ENCODE data around the gene KCNB1.

DNA sequence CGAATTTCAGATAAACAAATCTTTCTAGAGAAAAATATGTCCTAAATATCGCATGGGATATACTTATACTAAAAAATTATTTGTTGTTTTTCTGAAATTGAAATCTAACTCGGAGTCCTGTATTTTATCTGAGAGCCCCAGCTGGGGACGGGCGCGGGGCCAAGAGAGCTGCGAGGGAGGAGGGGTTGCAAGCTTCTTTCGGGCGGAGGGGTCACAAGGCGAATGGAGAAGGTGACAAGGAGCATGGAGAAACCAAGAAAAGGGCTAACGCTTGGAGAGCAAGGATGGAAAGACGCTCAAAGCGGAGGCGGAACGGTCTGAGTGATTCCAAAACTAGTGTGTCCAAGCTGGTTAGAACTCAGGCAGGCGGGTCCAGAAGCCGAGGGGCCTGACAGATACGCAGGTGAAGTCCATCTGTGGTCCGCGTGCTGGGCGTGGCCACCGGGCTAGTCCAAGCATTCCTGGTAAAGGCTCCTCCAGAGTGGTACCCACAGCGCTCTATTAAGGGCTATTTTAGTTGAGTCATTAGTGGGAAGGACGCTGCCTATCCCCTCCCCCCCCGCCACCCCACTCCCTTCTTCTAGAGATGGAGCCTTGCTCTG lies 163.2 kb downstream of the KCNB1 start:
- TF ChIP-seq, protein P1, sequence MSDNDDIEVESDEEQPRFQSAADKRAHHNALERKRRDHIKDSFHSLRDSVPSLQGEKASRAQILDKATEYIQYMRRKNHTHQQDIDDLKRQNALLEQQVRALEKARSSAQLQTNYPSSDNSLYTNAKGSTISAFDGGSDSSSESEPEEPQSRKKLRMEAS (IDR thresholded peaks at IDR 0.05): no peak
- no peak for TF ChIP-seq RXRA (IDR thresholded peaks at IDR 0.05)
- TF ChIP-seq, protein P2, sequence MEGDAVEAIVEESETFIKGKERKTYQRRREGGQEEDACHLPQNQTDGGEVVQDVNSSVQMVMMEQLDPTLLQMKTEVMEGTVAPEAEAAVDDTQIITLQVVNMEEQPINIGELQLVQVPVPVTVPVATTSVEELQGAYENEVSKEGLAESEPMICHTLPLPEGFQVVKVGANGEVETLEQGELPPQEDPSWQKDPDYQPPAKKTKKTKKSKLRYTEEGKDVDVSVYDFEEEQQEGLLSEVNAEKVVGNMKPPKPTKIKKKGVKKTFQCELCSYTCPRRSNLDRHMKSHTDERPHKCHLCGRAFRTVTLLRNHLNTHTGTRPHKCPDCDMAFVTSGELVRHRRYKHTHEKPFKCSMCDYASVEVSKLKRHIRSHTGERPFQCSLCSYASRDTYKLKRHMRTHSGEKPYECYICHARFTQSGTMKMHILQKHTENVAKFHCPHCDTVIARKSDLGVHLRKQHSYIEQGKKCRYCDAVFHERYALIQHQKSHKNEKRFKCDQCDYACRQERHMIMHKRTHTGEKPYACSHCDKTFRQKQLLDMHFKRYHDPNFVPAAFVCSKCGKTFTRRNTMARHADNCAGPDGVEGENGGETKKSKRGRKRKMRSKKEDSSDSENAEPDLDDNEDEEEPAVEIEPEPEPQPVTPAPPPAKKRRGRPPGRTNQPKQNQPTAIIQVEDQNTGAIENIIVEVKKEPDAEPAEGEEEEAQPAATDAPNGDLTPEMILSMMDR (IDR thresholded peaks at IDR 0.05; ENCODE audit: low read depth, low read length, missing input control): no peak
